NB4 (cell line): Measurements from ENCODE around the gene SELENOP.

Experiments used
- DNase-seq: peaks from one replicate; pipeline ENCODE4 v3.0.0; 2010; ENCODE audit warnings: low read depth
- H3K4me3 ChIP-seq: one replicate; pipeline ENCODE4 v1.5.1; 2011; ENCODE audit warnings: mild to moderate bottlenecking, low read depth, low read length, moderate library complexity
- CTCF ChIP-seq: IDR thresholded peaks from one replicate; pipeline ENCODE4 v1.5.1; 2012; ENCODE audit warnings: low read depth, low read length
- MAX ChIP-seq: IDR thresholded peaks from 2 replicates; pipeline ENCODE4 v1.6.1; 2011; ENCODE audit warnings: low read depth, low read length
- MYC ChIP-seq: IDR thresholded peaks from 2 replicates; pipeline ENCODE4 v1.6.1; 2011; ENCODE audit warnings: low read depth, low read length
- POLR2A ChIP-seq: IDR thresholded peaks from 2 replicates; pipeline ENCODE4 v1.6.1; 2011; ENCODE audit warnings: mild to moderate bottlenecking; ENCODE audit not compliant: insufficient read length; ENCODE audit errors: extremely low read depth

Gene SELENOP

GRCh38 chr5:42842921-42843641 lies 31.4 kb upstream of the SELENOP start:
- no peak for DNase-seq
- no peak overlapping the region for H3K4me3 ChIP-seq
- no peak for TF ChIP-seq POLR2A
- TF ChIP-seq MAX = no peak
- no peak for TF ChIP-seq CTCF
- TF ChIP-seq MYC = no peak

GRCh38 chr5:42840842-42841567 lies 29.3 kb upstream of the SELENOP start:
- TF ChIP-seq MYC (0 out of 2 replicates have a peak, but pooled peaks have one; percentile 8), MAX (no peak)
- no peak overlapping the region for H3K4me3 ChIP-seq
- peak; percentile 4 for DNase-seq

- TF ChIP-seq POLR2A (no peak), MAX (no peak), MYC (no peak), CTCF (no peak)
- peak; percentile 71 for DNase-seq
- no peak overlapping the region for H3K4me3 ChIP-seq
Observed at GRCh38 chr5:42840269-42840668, 28.6 kb upstream of the SELENOP start.

GRCh38 chr5:42839196-42839595 lies 27.5 kb upstream of the SELENOP start:
- TF ChIP-seq POLR2A (no peak), MAX (no peak), MYC (no peak), CTCF (no peak)
- no peak overlapping the region for H3K4me3 ChIP-seq
- DNase-seq = no peak

GRCh38 chr5:42837601-42838000 lies 25.9 kb upstream of the SELENOP start:
- no peak for TF ChIP-seq MAX
- no peak for TF ChIP-seq CTCF
- no peak for TF ChIP-seq MYC
- TF ChIP-seq POLR2A = no peak
- DNase-seq = no peak

GRCh38 chr5:42836070-42836769 lies 24.5 kb upstream of the SELENOP start:
- TF ChIP-seq MAX (no peak), CTCF (no peak), MYC (no peak), POLR2A (no peak)
- DNase-seq = no peak

More at GRCh38 chr5:42837601-42838000, 25.9 kb upstream of the SELENOP start:
- H3K4me3 ChIP-seq = no peak overlapping the region

More at GRCh38 chr5:42836070-42836769, 24.5 kb upstream of the SELENOP start:
- H3K4me3 ChIP-seq = no peak overlapping the region
